ENCODE results near the gene NMNAT2. TPM values are rescaled to one million over a fixed set of nuclear protein-coding genes. Genes with fewer than 3 reads are reported as not detected.

NMNAT2 gene
- total and polyA plus RNA-seq, 2 donors (not counting 3 experiments of a cell fraction or from before 2014, with no cell fraction given): 0.28 to 0.38 TPM

GRCh38 chr1:183275322-183275721 lies 142.9 kb downstream of the NMNAT2 start:
- no peaks in the 10 kb centered on the region for H4K20me1 ChIP-seq (replicated peaks; ENCODE audit: control insufficient read depth, extremely low read depth, insufficient read depth, low read length)
- no peak overlapping the region for H3K9ac ChIP-seq (replicated peaks; ENCODE audit: extremely low read depth, insufficient read depth, low read length)
- no peak for DNase-seq (ENCODE audit: low read depth, low spot score)
- no peak overlapping the region for H3K27ac ChIP-seq (ENCODE audit: insufficient read depth, low read depth, low read length)
- H3K79me2 ChIP-seq (ENCODE audit: control insufficient read depth, insufficient read depth, low read length): no peaks in the 10 kb centered on the region
- no peak for TF ChIP-seq JUN (IDR thresholded peaks at IDR 0.05; ENCODE audit: borderline replicate concordance, insufficient read depth, insufficient read length, low read depth)
- TF ChIP-seq CTCF (IDR thresholded peaks at IDR 0.05; ENCODE audit: extremely low read depth in 1 of 2, insufficient read depth in 1 of 2, low read depth in 1 of 2, low read length in 2 of 2): no peak
- no peak for TF ChIP-seq GATA2 (IDR thresholded peaks at IDR 0.05; ENCODE audit: insufficient read depth, insufficient read length, low read depth, low read length)
- no peak for TF ChIP-seq MYC (IDR thresholded peaks at IDR 0.05; ENCODE audit: low read depth, low read length)
- TF ChIP-seq EZH2 (IDR thresholded peaks at IDR 0.05; ENCODE audit: borderline replicate concordance, low read depth, low read length, severe bottlenecking): no peak
- no peak for TF ChIP-seq MAX (IDR thresholded peaks at IDR 0.05; ENCODE audit: insufficient read depth, insufficient read length)
- no peak for TF ChIP-seq POLR2A (IDR thresholded peaks at IDR 0.05; ENCODE audit: low read depth, low read length)
- TF ChIP-seq FOS (IDR thresholded peaks at IDR 0.05; ENCODE audit: borderline replicate concordance, insufficient read depth, low read length): no peak
- no peak for TF ChIP-seq POLR2AphosphoS5 (IDR thresholded peaks at IDR 0.05; ENCODE audit: insufficient read depth, low read depth, low read length)
- no peak overlapping the region for H2AFZ ChIP-seq (ENCODE audit: low read depth, low read length)
- POLR2A ChIA-PET: no interaction called here
- H3K4me2 ChIP-seq (ENCODE audit: insufficient read depth, low read length): no peak overlapping the region
- no peak overlapping the region for H3K4me3 ChIP-seq (replicated peaks in 1 of 3; ENCODE audit: insufficient read depth in 1 of 3, low read depth in 1 of 3, low read length in 3 of 3)
- BruUV-seq (replicated peaks): no TSS peak
- H3K36me3 ChIP-seq (ENCODE audit: control insufficient read depth in 2 of 2, extremely low read depth in 1 of 2, insufficient read depth in 2 of 2, low read length in 2 of 2): no peaks in the 10 kb centered on the region
- CTCF ChIA-PET: interaction anchor here (1.1 kb wide), 1 partner anchor 40 kb away, joined by 4 read pairs; no protein-coding TSS in a partner anchor
- dilution Hi-C loops (cut with MboI; ENCODE audit: extremely low pct_ligation_motif_present, low sequenced_read_pairs): no loop called here
- peaks cover 30% of the 10 kb centered on the region for H3K4me1 ChIP-seq (ENCODE audit: control insufficient read depth, extremely low read depth, insufficient read depth, low read length)
- no peaks in the 10 kb centered on the region for H3K9me3 ChIP-seq (replicated peaks; ENCODE audit: control insufficient read depth, insufficient read depth, low read length)
- intact Hi-C loops (cut with micrococcal nuclease): no loop called here
- H3K9me1 ChIP-seq (replicated peaks; ENCODE audit: control insufficient read depth, extremely low read depth, insufficient read depth, low read length): no peaks in the 10 kb centered on the region
- no peaks in the 10 kb centered on the region for H3K27me3 ChIP-seq (ENCODE audit: control insufficient read depth in 2 of 2, insufficient read depth in 2 of 2, low read length in 2 of 2)
- FAIRE-seq: no peak
